Activated CD4-positive, alpha-beta T cell treated with anti-CD3 and anti-CD28 coated beads, Interleukin-2, amount 10 ng/mL, durations not matched to agents 7 days and 5 days (primary cell): Measurements from ENCODE around the gene XPR1. TPM values are rescaled to one million over a fixed set of nuclear protein-coding genes. Genes with fewer than 3 reads are reported as not detected.

Experiments
- CTCF ChIA-PET: fragments of 350-600 bp; sonication (Branson Sonifier 250); formaldehyde crosslinking; loops from one replicate; lab custom pipeline; 2021; ENCODE audit warnings: antibody characterized with exemption; lab: Charles Lee
- POLR2A ChIA-PET: fragments of 350-600 bp; sonication (Branson Sonifier 250); formaldehyde crosslinking; loops from one replicate; lab custom pipeline; 2021; ENCODE audit warnings: antibody characterized with exemption; lab: Charles Lee
- DNase-seq: peaks from one replicate; pipeline ENCODE4 v3.0.0-alpha.2; 2020
- H3K27ac Mint-ChIP-seq: one replicate; pipeline ENCODE4 v1.8.0; 2021; ENCODE audit warnings: mild to moderate bottlenecking, moderate library complexity, mixed read lengths
- H3K27me3 Mint-ChIP-seq: one replicate; pipeline ENCODE4 v1.8.0; 2021; ENCODE audit warnings: mixed read lengths
- H3K36me3 Mint-ChIP-seq: one replicate; pipeline ENCODE4 v1.8.0; 2021; ENCODE audit warnings: low read depth, mixed read lengths
- H3K4me1 Mint-ChIP-seq: one replicate; pipeline ENCODE4 v1.8.0; 2021; ENCODE audit warnings: mixed read lengths
- H3K4me3 Mint-ChIP-seq: one replicate; pipeline ENCODE4 v1.8.0; 2021; ENCODE audit warnings: mild to moderate bottlenecking, moderate library complexity, mixed read lengths
- H3K9me3 Mint-ChIP-seq: one replicate; pipeline ENCODE4 v1.8.0; 2021; ENCODE audit warnings: mixed read lengths
- total RNA-seq, 2 experiments: library from RNA; stranded (reverse); gene quantifications; one replicate each; pipeline ENCODE4 v1.2.3, GENCODE V29; 2021

The XPR1 gene
- total RNA-seq, 2 experiments from 2014 or later: 18.0 to 20.5 TPM

DNA sequence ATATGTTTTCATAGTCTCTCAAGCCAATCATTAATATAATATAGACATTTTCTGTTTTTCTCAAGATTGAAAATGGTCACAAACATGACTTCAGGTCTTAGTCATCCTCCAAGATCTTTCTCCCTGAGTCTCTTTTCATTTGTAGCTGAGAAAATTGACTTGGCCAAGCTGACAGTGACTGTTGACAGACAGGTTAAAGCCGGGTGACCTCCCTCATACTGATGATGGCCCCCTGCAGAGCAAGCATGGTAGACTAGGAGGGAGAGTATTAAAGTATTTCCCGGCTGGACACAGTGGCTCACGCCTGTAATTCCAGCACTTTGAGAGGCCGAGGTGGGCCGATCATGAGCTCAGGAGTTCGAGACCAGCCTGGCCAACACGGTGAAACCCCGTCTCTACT lies 274.1 kb downstream of the XPR1 start:
- H3K36me3 Mint-ChIP-seq: no peaks in the 10 kb centered on the region
- no peak overlapping the region for H3K4me3 Mint-ChIP-seq
- no peak for DNase-seq
- peaks cover 6% of the 10 kb centered on the region for H3K4me1 Mint-ChIP-seq
- H3K27me3 Mint-ChIP-seq: peaks cover 10% of the 10 kb centered on the region
- POLR2A ChIA-PET: no interaction called here
- H3K27ac Mint-ChIP-seq: no peak overlapping the region
- CTCF ChIA-PET: interaction anchor here (0.6 to 1.0 kb wide), 4 partner anchors 44 to 260 kb away, joined by 3 read pairs; no protein-coding TSS in a partner anchor
- H3K9me3 Mint-ChIP-seq: peaks cover 3% of the 10 kb centered on the region

DNA sequence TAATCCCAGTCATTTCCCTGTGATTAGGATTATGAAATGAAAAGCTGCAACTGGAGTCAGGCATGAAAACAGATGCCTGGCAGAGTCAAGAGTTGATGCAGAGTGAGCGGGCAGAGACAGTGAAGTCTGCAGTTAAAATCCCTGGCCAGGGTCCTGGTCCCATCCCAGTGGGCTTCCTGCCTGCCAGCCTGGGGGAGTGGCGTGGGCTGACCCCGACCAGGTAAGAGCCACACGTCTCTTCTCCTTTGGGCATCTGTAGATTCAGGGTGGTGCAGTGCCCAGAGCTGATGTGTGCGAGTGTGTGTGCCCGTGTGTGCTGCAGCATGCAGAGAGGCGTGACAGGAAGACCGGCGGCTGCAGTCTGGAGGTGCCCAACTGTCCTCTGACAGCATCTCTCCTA lies 274.7 kb downstream of the XPR1 start:
- Mint-ChIP-seq H3K27me3 (peaks cover 15% of the 10 kb centered on the region), H3K27ac (no peak overlapping the region), H3K36me3 (no peaks in the 10 kb centered on the region), H3K4me3 (no peak overlapping the region), H3K4me1 (peaks cover 6% of the 10 kb centered on the region), H3K9me3 (peaks cover 3% of the 10 kb centered on the region)
- DNase-seq: no peak
- CTCF ChIA-PET: interaction anchor here (0.8 to 1.0 kb wide), 2 partner anchors 45 to 259 kb away, joined by 3 read pairs; no protein-coding TSS in a partner anchor
- POLR2A ChIA-PET: no interaction called here

- Mint-ChIP-seq H3K27ac (no peak overlapping the region), H3K27me3 (peaks cover 23% of the 10 kb centered on the region), H3K4me1 (peaks cover 12% of the 10 kb centered on the region), H3K9me3 (peaks cover 3% of the 10 kb centered on the region), H3K36me3 (no peaks in the 10 kb centered on the region), H3K4me3 (no peak overlapping the region)
- CTCF ChIA-PET: no interaction called here
- no peak for DNase-seq
- POLR2A ChIA-PET: no interaction called here
Observed at GRCh38 chr1:180907313-180908055, 275.7 kb downstream of the XPR1 start.

- Mint-ChIP-seq H3K4me3 (no peak overlapping the region), H3K36me3 (no peaks in the 10 kb centered on the region), H3K27ac (no peak overlapping the region), H3K27me3 (peaks cover 23% of the 10 kb centered on the region), H3K4me1 (peaks cover 12% of the 10 kb centered on the region), H3K9me3 (peaks cover 3% of the 10 kb centered on the region)
- CTCF ChIA-PET: no interaction called here
- POLR2A ChIA-PET: no interaction called here
- DNase-seq: no peak
Observed at GRCh38 chr1:180908074-180908765, 276.4 kb downstream of the XPR1 start.

DNA sequence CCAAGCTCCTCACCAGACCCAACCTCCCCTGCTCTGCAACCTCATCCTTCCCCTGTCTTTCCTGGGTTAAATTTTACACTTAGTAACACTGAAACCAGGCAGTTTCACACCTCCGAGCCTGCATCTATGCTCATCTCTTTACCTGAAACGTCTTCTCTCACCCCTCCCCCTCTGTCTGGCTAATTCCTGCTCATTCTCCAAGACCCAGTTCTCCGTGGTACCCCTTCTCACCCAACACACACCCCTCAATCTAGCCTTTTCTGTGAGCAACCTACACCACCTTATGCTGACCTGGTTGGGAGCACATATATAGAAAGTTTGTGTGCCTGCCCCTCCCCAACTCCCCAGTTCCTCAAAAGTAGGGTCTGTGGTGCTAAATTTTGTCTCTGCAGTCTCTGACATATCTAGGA lies 277.2 kb downstream of the XPR1 start:
- peaks cover 30% of the 10 kb centered on the region for H3K27me3 Mint-ChIP-seq
- peaks cover 15% of the 10 kb centered on the region for H3K4me1 Mint-ChIP-seq
- DNase-seq: no peak
- no peaks in the 10 kb centered on the region for H3K36me3 Mint-ChIP-seq
- POLR2A ChIA-PET: no interaction called here
- H3K9me3 Mint-ChIP-seq: peaks cover 3% of the 10 kb centered on the region
- no peak overlapping the region for H3K27ac Mint-ChIP-seq
- CTCF ChIA-PET: no interaction called here
- no peak overlapping the region for H3K4me3 Mint-ChIP-seq

DNA sequence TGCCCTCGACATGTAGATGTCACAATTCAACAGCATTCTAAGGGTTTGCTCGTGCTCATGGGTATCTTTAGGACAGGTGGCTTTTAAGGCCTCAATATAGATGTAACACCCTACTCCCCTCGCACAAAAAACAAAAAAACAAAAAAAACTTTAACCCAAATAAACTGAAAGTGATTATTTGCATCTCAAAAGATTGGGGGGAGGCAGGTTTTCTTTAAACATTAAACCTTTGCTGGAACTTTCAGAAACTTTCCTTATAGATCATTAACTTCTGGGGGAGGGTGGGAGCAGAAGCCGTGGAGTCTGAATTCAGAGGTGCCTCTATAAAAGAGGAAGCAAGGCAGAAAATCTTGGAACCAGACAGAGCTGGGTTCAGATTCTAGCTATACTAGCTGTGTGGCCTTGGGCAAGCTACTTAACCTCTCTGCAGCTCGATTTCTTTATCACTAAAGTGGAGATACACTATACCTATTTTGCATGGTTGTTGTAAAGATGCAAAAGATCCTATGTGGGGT lies 277.7 kb downstream of the XPR1 start:
- Mint-ChIP-seq H3K27ac (no peak overlapping the region), H3K4me1 (peaks cover 15% of the 10 kb centered on the region), H3K27me3 (peaks cover 35% of the 10 kb centered on the region), H3K36me3 (no peaks in the 10 kb centered on the region), H3K4me3 (no peak overlapping the region), H3K9me3 (peaks cover under 1% of the 10 kb centered on the region)
- POLR2A ChIA-PET: no interaction called here
- CTCF ChIA-PET: no interaction called here
- no peak for DNase-seq

DNA sequence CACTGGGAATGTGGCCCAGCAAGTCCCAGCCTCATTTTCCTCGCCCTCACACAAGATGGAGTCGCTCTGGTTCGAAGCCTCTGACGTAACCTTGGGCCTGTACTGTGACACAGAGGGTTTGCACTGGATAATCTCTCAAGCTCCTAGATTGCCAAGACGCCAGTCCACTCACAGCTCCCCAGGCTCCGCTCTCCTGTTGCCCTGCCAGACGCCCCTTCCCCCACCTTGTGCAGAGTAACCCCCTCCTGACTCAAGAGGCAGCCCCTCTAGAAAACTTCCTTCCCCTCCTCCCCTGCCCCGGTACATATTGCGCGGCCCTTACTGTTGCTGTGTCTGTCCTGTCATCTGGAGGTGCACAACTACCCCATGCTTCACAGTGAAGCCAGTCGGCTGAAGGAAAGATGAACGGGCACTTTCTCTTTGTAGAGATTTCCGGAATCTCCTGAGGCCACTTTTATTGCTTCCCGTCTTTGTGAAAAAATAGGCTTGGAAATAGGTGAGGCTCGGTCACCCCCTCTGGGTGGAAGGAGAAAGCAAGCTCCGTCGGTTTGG lies 279.9 kb downstream of the XPR1 start:
- ChIA-PET CTCF (interaction anchor here (0.6 to 1.1 kb wide), 3 partner anchors 12 to 221 kb away, joined by 3 to 5 read pairs (median 4); no protein-coding TSS in a partner anchor), POLR2A (no interaction called here)
- Mint-ChIP-seq H3K9me3 (no peaks in the 10 kb centered on the region), H3K27me3 (peaks cover 35% of the 10 kb centered on the region), H3K36me3 (no peaks in the 10 kb centered on the region), H3K27ac (no peak overlapping the region), H3K4me1 (peaks cover 15% of the 10 kb centered on the region), H3K4me3 (peak overlapping the region; percentile 54)
- no peak for DNase-seq

- H3K9me3 Mint-ChIP-seq: no peaks in the 10 kb centered on the region
- DNase-seq: no peak
- peak overlapping the region; percentile 54 for H3K4me3 Mint-ChIP-seq
- H3K4me1 Mint-ChIP-seq: peaks cover 15% of the 10 kb centered on the region
- H3K27ac Mint-ChIP-seq: no peak overlapping the region
- H3K36me3 Mint-ChIP-seq: no peaks in the 10 kb centered on the region
- ChIA-PET CTCF (interaction anchor here (1.1 kb wide), 2 partner anchors 13 to 396 kb away, joined by 3 to 5 read pairs; no protein-coding TSS in a partner anchor), POLR2A (no interaction called here)
- H3K27me3 Mint-ChIP-seq: peaks cover 35% of the 10 kb centered on the region
Observed at GRCh38 chr1:180912211-180912800, 280.5 kb downstream of the XPR1 start.

DNA sequence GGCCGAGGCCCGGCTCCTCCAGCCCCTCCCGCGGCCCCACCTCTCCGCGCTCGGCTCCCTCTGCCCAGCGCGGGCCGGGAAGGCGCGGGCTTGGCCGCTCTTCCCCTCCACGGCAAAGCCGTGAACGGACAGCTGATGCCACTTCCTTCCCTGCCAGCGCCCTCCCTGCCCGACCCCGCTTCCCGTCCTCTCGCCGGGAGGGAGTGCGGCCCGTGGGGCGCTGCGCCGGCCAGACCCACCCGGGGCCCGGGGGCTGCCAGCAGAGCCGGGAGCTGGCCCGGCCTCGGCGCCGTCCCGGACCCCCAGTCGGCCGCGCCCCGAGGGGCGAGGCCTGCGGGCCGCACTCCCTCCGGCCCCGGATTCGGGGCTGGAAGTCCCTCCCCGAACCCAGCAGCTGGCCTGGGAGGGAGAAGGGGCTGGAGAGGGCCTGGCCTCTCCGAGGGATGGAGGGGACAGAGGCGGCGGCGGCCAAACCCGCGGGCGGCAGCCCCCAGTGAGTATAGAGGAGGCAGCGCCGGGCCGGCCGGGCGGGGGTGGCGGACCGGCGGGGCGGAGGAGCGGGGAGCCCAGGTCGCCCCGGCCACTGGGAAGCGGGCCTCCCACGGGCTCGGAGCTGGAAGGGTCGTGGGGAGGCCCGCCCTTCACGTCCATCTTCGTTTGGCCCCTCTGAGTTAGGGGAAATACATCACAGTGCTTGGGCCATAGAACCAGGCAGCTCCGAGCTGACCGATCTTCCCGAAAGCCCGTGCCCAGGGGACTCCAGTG lies 281.2 kb downstream of the XPR1 start, which contains the start of gene KIAA1614:
Gene KIAA1614, plus strand, starts transcription at position 97 of the 765 bp plus-strand sequence. Its CDS starts 347 bp downstream, at position 444.
- ChIA-PET CTCF (interaction anchor here (1.1 kb wide), 1 partner anchor 397 kb away, joined by 3 read pairs; no protein-coding TSS in a partner anchor), POLR2A (no interaction called here)
- peak within 1 kb of the TSS; percentile 54 for H3K4me3 Mint-ChIP-seq
- no peak for DNase-seq
- peaks cover 35% of the 10 kb centered on the region for H3K27me3 Mint-ChIP-seq
- H3K36me3 Mint-ChIP-seq: no peaks in the 10 kb centered on the region
- peaks cover 15% of the 10 kb centered on the region for H3K4me1 Mint-ChIP-seq
- H3K27ac Mint-ChIP-seq: no peak within 1 kb of the TSS
- H3K9me3 Mint-ChIP-seq: no peaks in the 10 kb centered on the region

GRCh38 chr1:180915426-180915965 lies 283.7 kb downstream of the XPR1 start:
- no peaks in the 10 kb centered on the region for H3K9me3 Mint-ChIP-seq
- no peak overlapping the region for H3K4me3 Mint-ChIP-seq

GRCh38 chr1:180916012-180916770 lies 284.4 kb downstream of the XPR1 start:
- Mint-ChIP-seq H3K4me1 (peaks cover 9% of the 10 kb centered on the region), H3K4me3 (no peak overlapping the region), H3K27me3 (peaks cover 23% of the 10 kb centered on the region), H3K36me3 (no peaks in the 10 kb centered on the region), H3K9me3 (no peaks in the 10 kb centered on the region), H3K27ac (no peak overlapping the region)
- ChIA-PET CTCF (interaction anchor here (0.6 to 1.5 kb wide), 2 partner anchors 226 to 401 kb away, joined by 3 to 5 read pairs; no protein-coding TSS in a partner anchor), POLR2A (no interaction called here)
- DNase-seq: no peak

More at GRCh38 chr1:180915426-180915965, 283.7 kb downstream of the XPR1 start:
- H3K4me1 Mint-ChIP-seq: peaks cover 9% of the 10 kb centered on the region
- ChIA-PET POLR2A (no interaction called here), CTCF (interaction anchor here (0.9 to 1.6 kb wide), 3 partner anchors 7 to 400 kb away, joined by 3 to 4 read pairs (median 3); no protein-coding TSS in a partner anchor)
- H3K36me3 Mint-ChIP-seq: no peaks in the 10 kb centered on the region
- no peak overlapping the region for H3K27ac Mint-ChIP-seq
- peaks cover 27% of the 10 kb centered on the region for H3K27me3 Mint-ChIP-seq
- DNase-seq: no peak
